Trophoblast cell (in vitro differentiated cells and primary cell): ENCODE measurements around the gene DCC.

Experiments used
- DNase-seq, 2 donors: peaks; one replicate each; pipeline ENCODE4 v3.0.0-alpha.2; 2016
- H2AFZ ChIP-seq: 2 replicates; pipeline ENCODE4 v1.6.1; 2013; ENCODE audit warnings: low read length, moderate library complexity, mild to moderate bottlenecking; ENCODE audit not compliant: insufficient read depth, poor library complexity
- H2AK5ac ChIP-seq: 2 replicates; pipeline ENCODE4 v1.6.1; 2013; ENCODE audit warnings: mild to moderate bottlenecking, low read length
- H2BK120ac ChIP-seq: 2 replicates; pipeline ENCODE4 v1.6.1; 2013; ENCODE audit warnings: low read length, mild to moderate bottlenecking, moderate library complexity; ENCODE audit not compliant: insufficient read depth, poor library complexity
- H2BK12ac ChIP-seq: 2 replicates; pipeline ENCODE4 v1.6.1; 2013; ENCODE audit warnings: mild to moderate bottlenecking, low read length, moderate library complexity
- H2BK5ac ChIP-seq: 2 replicates; pipeline ENCODE4 v1.6.1; 2013; ENCODE audit warnings: low read length, low read depth, moderate library complexity, mild to moderate bottlenecking; ENCODE audit not compliant: poor library complexity
- H3K14ac ChIP-seq: 2 replicates; pipeline ENCODE4 v1.6.1; 2013; ENCODE audit warnings: mild to moderate bottlenecking, low read length
- H3K18ac ChIP-seq: 2 replicates; pipeline ENCODE4 v1.6.1; 2013; ENCODE audit warnings: mild to moderate bottlenecking, low read length
- H3K23ac ChIP-seq: 2 replicates; pipeline ENCODE4 v1.6.1; 2013; ENCODE audit warnings: low read length
- H3K27ac ChIP-seq: 2 replicates; pipeline ENCODE4 v1.5.1; 2013; ENCODE audit warnings: low read depth, mild to moderate bottlenecking, inconsistent platforms, low read length, moderate library complexity
- H3K27me3 ChIP-seq: 2 replicates; pipeline ENCODE4 v1.6.1; 2013; ENCODE audit warnings: inconsistent platforms, mild to moderate bottlenecking, low read length, moderate library complexity; ENCODE audit not compliant: insufficient read depth
- H3K36me3 ChIP-seq, 2 experiments: 1 replicate in 1 of 2; 2 replicates in 1 of 2; pipeline ENCODE4 v1.6.1; 2013; ENCODE audit warnings: low read length in 2 of 2, mild to moderate bottlenecking in 2 of 2, moderate library complexity in 1 of 2; ENCODE audit not compliant: insufficient read depth in 2 of 2, control insufficient read depth in 1 of 2
- H3K4ac ChIP-seq: 2 replicates; pipeline ENCODE4 v1.6.1; 2013; ENCODE audit warnings: low read depth, mild to moderate bottlenecking, low read length, moderate library complexity
- H3K4me1 ChIP-seq, 2 experiments: 1 replicate in 1 of 2; 2 replicates in 1 of 2; pipeline ENCODE4 v1.6.1; 2013; ENCODE audit warnings: low read length in 2 of 2, mild to moderate bottlenecking in 2 of 2, moderate library complexity in 1 of 2; ENCODE audit not compliant: insufficient read depth in 2 of 2, control insufficient read depth in 1 of 2
- H3K4me2 ChIP-seq: 2 replicates; pipeline ENCODE4 v1.6.1; 2013; ENCODE audit warnings: inconsistent platforms, mild to moderate bottlenecking, low read length, moderate library complexity
- H3K4me3 ChIP-seq: 2 replicates; pipeline ENCODE4 v1.5.1; 2013; ENCODE audit warnings: mild to moderate bottlenecking, low read depth, low read length, inconsistent platforms
- H3K79me1 ChIP-seq: one replicate; pipeline ENCODE4 v1.6.1; 2013; ENCODE audit warnings: low read length
- H3K79me2 ChIP-seq: 2 replicates; pipeline ENCODE4 v1.6.1; 2013; ENCODE audit warnings: low read length, mild to moderate bottlenecking; ENCODE audit not compliant: control insufficient read depth, insufficient read depth, poor library complexity
- H3K9ac ChIP-seq: 2 replicates; pipeline ENCODE4 v1.6.1; 2013; ENCODE audit warnings: mild to moderate bottlenecking, low read length
- H3K9me3 ChIP-seq: 2 replicates; pipeline ENCODE4 v1.6.1; 2013; ENCODE audit warnings: low read depth, mild to moderate bottlenecking, control low read depth, inconsistent platforms, low read length; ENCODE audit not compliant: insufficient read depth
- H4K12ac ChIP-seq: 2 replicates; pipeline ENCODE4 v1.6.1; 2013; ENCODE audit warnings: low read depth, mild to moderate bottlenecking, low read length, moderate library complexity
- H4K8ac ChIP-seq: 2 replicates; pipeline ENCODE4 v1.6.1; 2013; ENCODE audit warnings: low read depth, mild to moderate bottlenecking, low read length, moderate library complexity
- H4K91ac ChIP-seq: one replicate; pipeline ENCODE4 v1.6.1; 2013; ENCODE audit warnings: low read depth, mild to moderate bottlenecking, low read length, moderate library complexity
- WGBS: extraction: QIAGEN DNeasy Blood & Tissue Kit; methylation state at CpG from one replicate; pipeline ENCODE4 v1.1.7; 2013; ENCODE audit warnings: missing lambda C conversion rate; ENCODE audit not compliant: insufficient read length, insufficient coverage; ENCODE audit errors: extremely low coverage; 5-methylcytosine and 5-hydroxymethylcytosine counted together

The DCC gene

DNA sequence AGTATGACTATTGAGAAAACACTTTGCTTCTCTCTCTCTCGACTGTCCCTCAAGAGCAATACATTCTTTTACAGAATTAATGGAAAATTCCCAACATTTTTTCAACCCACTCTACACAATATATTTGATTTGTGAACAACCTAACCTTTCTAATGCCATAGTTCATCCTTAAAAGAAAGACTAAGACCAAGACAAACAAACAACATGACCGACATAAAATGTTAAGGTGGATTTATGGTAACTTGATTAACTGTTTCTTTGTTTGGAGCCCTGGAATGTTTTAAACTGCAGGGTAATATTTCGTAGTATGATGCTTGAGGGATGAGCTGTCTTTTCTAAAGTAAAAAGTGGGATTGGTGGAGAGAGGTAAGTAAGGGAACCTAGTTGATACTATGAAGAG is 1146.3 kb downstream of the DCC start:
- Histone ChIP-seq H2AFZ (no peak overlapping the region), H3K14ac (no peak overlapping the region), H3K4ac (no peak overlapping the region), H3K9me3 (no peaks in the 10 kb centered on the region), H2AK5ac (no peak overlapping the region), H3K79me2 (no peaks in the 10 kb centered on the region), H2BK120ac (no peak overlapping the region), H2BK12ac (no peak overlapping the region), H3K79me1 (no peaks in the 10 kb centered on the region), H3K4me2 (no peak overlapping the region), H3K23ac (no peak overlapping the region), H4K8ac (no peak overlapping the region), H3K27ac (no peak overlapping the region), H3K27me3 (no peaks in the 10 kb centered on the region), H3K9ac (no peak overlapping the region), H3K18ac (no peak overlapping the region), H3K4me3 (no peak overlapping the region), H3K36me3 (no peaks in the 10 kb centered on the region), H4K12ac (no peak overlapping the region), H4K91ac (no peak overlapping the region), H3K4me1 (no peaks in the 10 kb centered on the region), H2BK5ac (no peak overlapping the region)
- no peak for DNase-seq
- 100% methylated on average over 1 of the region's 3 CpGs for WGBS

DNA sequence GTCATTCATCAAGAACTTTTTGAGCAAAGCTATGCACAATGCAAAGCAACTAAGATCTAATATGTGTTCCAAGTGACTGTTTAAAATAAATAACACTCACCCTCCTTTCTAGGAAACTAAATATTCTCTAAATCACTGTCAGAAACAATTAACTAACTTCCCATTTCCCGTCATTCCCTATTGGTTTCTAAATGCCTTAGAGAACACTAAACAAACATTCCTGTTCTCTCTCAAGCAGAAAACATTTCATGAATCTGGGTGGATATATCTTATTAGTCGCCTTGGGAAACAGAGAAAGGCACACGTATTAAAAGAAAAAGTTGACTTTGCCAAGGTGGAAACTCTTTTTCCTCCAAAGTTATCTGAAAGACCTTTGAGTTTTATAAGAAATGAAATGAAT is 1149.3 kb downstream of the DCC start:
- Histone ChIP-seq H3K4me3 (no peak overlapping the region), H3K14ac (no peak overlapping the region), H3K4me2 (no peak overlapping the region), H3K27ac (no peak overlapping the region), H3K23ac (no peak overlapping the region), H3K9me3 (no peaks in the 10 kb centered on the region), H3K18ac (no peak overlapping the region), H3K27me3 (no peaks in the 10 kb centered on the region), H4K91ac (no peak overlapping the region), H3K79me1 (no peaks in the 10 kb centered on the region), H3K4me1 (no peaks in the 10 kb centered on the region), H3K9ac (no peak overlapping the region), H4K12ac (no peak overlapping the region), H3K79me2 (no peaks in the 10 kb centered on the region), H4K8ac (no peak overlapping the region), H2BK5ac (no peak overlapping the region), H2AK5ac (no peak overlapping the region), H3K36me3 (no peaks in the 10 kb centered on the region), H3K4ac (no peak overlapping the region), H2AFZ (no peak overlapping the region), H2BK12ac (no peak overlapping the region), H2BK120ac (no peak overlapping the region)
- WGBS, result no CpG with 5 or more reads among the region's 3 CpGs
- no peak for DNase-seq

DNA sequence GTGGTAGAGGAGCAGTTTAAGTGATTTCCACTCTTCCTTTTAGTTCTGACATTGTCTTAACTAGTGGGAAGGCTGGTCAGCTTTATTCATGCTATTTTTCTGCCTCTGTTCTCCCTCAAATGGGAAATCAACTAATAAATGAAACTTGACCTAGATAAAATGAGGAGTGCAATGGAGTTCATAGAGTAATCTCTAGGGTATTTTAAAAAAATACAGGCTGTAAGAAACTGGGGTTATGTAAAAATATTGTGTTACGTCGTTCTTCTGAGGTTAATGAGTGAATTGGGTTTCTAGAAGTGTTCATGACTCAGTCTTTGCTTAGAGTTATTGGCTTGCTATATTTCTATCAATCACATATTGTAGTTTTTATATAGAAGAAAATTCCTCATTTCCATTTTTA is 1150.0 kb downstream of the DCC start:
- Histone ChIP-seq H3K79me1 (no peaks in the 10 kb centered on the region), H3K27ac (no peak overlapping the region), H4K8ac (no peak overlapping the region), H4K91ac (no peak overlapping the region), H3K4me1 (no peaks in the 10 kb centered on the region), H4K12ac (no peak overlapping the region), H3K9me3 (no peaks in the 10 kb centered on the region), H3K14ac (no peak overlapping the region), H3K18ac (no peak overlapping the region), H2BK5ac (no peak overlapping the region), H3K36me3 (no peaks in the 10 kb centered on the region), H3K23ac (no peak overlapping the region), H3K4me2 (no peak overlapping the region), H3K4me3 (no peak overlapping the region), H2BK12ac (no peak overlapping the region), H2AK5ac (no peak overlapping the region), H3K9ac (no peak overlapping the region), H2AFZ (no peak overlapping the region), H3K4ac (no peak overlapping the region), H2BK120ac (no peak overlapping the region), H3K27me3 (no peaks in the 10 kb centered on the region), H3K79me2 (no peaks in the 10 kb centered on the region)
- WGBS, result 100% methylated on average over 2 of the region's 2 CpGs
- DNase-seq, result no peak

DNA sequence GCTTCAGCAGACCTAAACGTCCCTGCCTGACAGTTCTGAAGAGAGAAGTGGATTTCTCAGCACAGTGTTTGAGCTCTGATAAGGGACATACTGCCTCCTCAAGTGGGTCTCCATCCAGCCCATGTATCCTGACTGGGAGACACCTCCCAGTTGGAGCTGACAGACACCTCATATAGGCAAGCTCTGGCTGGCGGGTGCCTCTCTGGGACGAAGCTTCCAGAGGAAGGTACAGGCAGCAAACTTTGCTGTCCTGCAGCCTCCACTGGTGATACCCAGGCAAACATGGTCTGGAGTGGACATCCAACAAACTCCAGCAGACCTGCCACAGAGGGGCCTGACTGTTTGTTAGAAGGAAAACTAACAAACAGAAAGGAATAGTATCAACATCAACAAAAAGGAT is 1156.0 kb downstream of the DCC start:
- H3K4me3 ChIP-seq, result no peak overlapping the region
- H3K79me1 ChIP-seq, result no peaks in the 10 kb centered on the region
- no peak overlapping the region for H2BK5ac ChIP-seq
- no peak overlapping the region for H3K18ac ChIP-seq
- H3K27me3 ChIP-seq, result no peaks in the 10 kb centered on the region
- no peak for DNase-seq
- H3K27ac ChIP-seq, result no peak overlapping the region
- H3K14ac ChIP-seq, result no peak overlapping the region
- no peak overlapping the region for H2BK120ac ChIP-seq
- H2AK5ac ChIP-seq, result no peak overlapping the region
- no peaks in the 10 kb centered on the region for H3K9me3 ChIP-seq
- H3K4me1 ChIP-seq, result no peaks in the 10 kb centered on the region
- no peaks in the 10 kb centered on the region for H3K36me3 ChIP-seq
- no peak overlapping the region for H4K8ac ChIP-seq
- no CpG with 5 or more reads among the region's 3 CpGs for WGBS
- H3K9ac ChIP-seq, result no peak overlapping the region
- H4K12ac ChIP-seq, result no peak overlapping the region
- no peak overlapping the region for H4K91ac ChIP-seq
- H2AFZ ChIP-seq, result no peak overlapping the region
- H3K4me2 ChIP-seq, result no peak overlapping the region
- no peak overlapping the region for H3K23ac ChIP-seq
- H3K4ac ChIP-seq, result no peak overlapping the region
- no peak overlapping the region for H2BK12ac ChIP-seq
- no peaks in the 10 kb centered on the region for H3K79me2 ChIP-seq
